Right lobe of liver (tissue), 4 donors: ENCODE measurements around the gene OR1N1.

Experiments used
- POLR2A ChIP-seq: fragments of 450-650 bp; IDR thresholded peaks from one replicate; pipeline ENCODE4 v1.6.1; 2017; ENCODE audit warnings: antibody characterized with exemption, mild to moderate bottlenecking
- TF ChIP-seq, protein P1 (sequence below), 4 donors: fragments of 200-600 bp in 3 of 4; fragments of 450-650 bp in 1 of 4; IDR thresholded peaks; one replicate each; pipeline versions ENCODE4 v1.5.1 to v1.8.0; 2016 to 2022; ENCODE audit warnings: antibody characterized with exemption in 4 of 4, mild to moderate bottlenecking in 2 of 4
- donor health status: DM: no; HTN: no; CAD: no.
- donor health status: DM: no; HTN: no; CAD: no.
- donor health status: DM: no; HTN: yes; CAD: no.

DNA sequence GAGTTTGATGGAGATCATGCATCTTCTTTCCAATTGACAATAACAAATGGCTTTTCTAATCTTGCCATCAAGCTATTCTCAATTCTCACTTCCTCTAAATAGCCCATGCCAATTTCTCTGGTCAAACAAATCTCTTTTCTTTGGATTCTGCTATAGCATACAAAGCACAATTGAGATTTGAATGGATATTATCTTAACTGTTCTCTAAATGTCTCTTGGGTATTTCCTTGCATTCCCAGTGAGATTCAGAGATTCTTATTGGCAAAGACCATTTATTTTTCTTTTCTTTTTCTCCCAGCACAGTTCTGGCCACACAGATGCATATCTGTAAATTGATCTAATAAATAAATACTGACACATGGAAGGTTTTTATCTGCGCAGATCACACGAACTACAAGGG, 25.7 kb upstream of the OR1N1 start, which contains the start of gene OR1N2:
- TF ChIP-seq, protein P1, sequence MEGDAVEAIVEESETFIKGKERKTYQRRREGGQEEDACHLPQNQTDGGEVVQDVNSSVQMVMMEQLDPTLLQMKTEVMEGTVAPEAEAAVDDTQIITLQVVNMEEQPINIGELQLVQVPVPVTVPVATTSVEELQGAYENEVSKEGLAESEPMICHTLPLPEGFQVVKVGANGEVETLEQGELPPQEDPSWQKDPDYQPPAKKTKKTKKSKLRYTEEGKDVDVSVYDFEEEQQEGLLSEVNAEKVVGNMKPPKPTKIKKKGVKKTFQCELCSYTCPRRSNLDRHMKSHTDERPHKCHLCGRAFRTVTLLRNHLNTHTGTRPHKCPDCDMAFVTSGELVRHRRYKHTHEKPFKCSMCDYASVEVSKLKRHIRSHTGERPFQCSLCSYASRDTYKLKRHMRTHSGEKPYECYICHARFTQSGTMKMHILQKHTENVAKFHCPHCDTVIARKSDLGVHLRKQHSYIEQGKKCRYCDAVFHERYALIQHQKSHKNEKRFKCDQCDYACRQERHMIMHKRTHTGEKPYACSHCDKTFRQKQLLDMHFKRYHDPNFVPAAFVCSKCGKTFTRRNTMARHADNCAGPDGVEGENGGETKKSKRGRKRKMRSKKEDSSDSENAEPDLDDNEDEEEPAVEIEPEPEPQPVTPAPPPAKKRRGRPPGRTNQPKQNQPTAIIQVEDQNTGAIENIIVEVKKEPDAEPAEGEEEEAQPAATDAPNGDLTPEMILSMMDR (IDR thresholded peaks at IDR 0.05), result no peak
- no peak for TF ChIP-seq POLR2A
